Measurements from ENCODE around the gene BTBD9.

BTBD9 gene

GRCh38 chr6:38481851-38482250 lies 157.9 kb downstream of the BTBD9 start:
- TF ChIP-seq ISL1 (CRISPR knock-in tag; IDR thresholded peaks at IDR 0.05), result no peak
- TF ChIP-seq OSR1 (CRISPR knock-in tag; IDR thresholded peaks at IDR 0.05), result no peak
- TF ChIP-seq PPARA (CRISPR knock-in tag; IDR thresholded peaks at IDR 0.05; ENCODE audit: borderline replicate concordance), result no peak
- no peak for TF ChIP-seq ZNF565 (CRISPR knock-in tag; conservative IDR thresholded peaks at IDR 0.05; ENCODE audit: low read depth)
- no peak for TF ChIP-seq ZC3H10 (CRISPR knock-in tag; IDR thresholded peaks at IDR 0.05)
- TF ChIP-seq ESRRG (CRISPR knock-in tag; IDR thresholded peaks at IDR 0.05), result no peak
- no peak for TF ChIP-seq ZNF8 (CRISPR knock-in tag; IDR thresholded peaks at IDR 0.05)
- TF ChIP-seq, protein P1, sequence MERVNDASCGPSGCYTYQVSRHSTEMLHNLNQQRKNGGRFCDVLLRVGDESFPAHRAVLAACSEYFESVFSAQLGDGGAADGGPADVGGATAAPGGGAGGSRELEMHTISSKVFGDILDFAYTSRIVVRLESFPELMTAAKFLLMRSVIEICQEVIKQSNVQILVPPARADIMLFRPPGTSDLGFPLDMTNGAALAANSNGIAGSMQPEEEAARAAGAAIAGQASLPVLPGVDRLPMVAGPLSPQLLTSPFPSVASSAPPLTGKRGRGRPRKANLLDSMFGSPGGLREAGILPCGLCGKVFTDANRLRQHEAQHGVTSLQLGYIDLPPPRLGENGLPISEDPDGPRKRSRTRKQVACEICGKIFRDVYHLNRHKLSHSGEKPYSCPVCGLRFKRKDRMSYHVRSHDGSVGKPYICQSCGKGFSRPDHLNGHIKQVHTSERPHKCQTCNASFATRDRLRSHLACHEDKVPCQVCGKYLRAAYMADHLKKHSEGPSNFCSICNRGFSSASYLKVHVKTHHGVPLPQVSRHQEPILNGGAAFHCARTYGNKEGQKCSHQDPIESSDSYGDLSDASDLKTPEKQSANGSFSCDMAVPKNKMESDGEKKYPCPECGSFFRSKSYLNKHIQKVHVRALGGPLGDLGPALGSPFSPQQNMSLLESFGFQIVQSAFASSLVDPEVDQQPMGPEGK (CRISPR knock-in tag; IDR thresholded peaks at IDR 0.05; ENCODE audit: borderline replicate concordance), result no peak
- no peak for TF ChIP-seq CREB5 (CRISPR knock-in tag; IDR thresholded peaks at IDR 0.05; ENCODE audit: low read depth)
- no peak for TF ChIP-seq ARNTL (CRISPR knock-in tag; IDR thresholded peaks at IDR 0.05; ENCODE audit: borderline replicate concordance, low read depth)
- TF ChIP-seq TOX (CRISPR knock-in tag; IDR thresholded peaks at IDR 0.05; ENCODE audit: borderline replicate concordance), result no peak
- TF ChIP-seq CSDC2 (CRISPR knock-in tag; IDR thresholded peaks at IDR 0.05), result no peak
- no peak for TF ChIP-seq GLIS3 (CRISPR knock-in tag; IDR thresholded peaks at IDR 0.05)
- TF ChIP-seq, protein P2, sequence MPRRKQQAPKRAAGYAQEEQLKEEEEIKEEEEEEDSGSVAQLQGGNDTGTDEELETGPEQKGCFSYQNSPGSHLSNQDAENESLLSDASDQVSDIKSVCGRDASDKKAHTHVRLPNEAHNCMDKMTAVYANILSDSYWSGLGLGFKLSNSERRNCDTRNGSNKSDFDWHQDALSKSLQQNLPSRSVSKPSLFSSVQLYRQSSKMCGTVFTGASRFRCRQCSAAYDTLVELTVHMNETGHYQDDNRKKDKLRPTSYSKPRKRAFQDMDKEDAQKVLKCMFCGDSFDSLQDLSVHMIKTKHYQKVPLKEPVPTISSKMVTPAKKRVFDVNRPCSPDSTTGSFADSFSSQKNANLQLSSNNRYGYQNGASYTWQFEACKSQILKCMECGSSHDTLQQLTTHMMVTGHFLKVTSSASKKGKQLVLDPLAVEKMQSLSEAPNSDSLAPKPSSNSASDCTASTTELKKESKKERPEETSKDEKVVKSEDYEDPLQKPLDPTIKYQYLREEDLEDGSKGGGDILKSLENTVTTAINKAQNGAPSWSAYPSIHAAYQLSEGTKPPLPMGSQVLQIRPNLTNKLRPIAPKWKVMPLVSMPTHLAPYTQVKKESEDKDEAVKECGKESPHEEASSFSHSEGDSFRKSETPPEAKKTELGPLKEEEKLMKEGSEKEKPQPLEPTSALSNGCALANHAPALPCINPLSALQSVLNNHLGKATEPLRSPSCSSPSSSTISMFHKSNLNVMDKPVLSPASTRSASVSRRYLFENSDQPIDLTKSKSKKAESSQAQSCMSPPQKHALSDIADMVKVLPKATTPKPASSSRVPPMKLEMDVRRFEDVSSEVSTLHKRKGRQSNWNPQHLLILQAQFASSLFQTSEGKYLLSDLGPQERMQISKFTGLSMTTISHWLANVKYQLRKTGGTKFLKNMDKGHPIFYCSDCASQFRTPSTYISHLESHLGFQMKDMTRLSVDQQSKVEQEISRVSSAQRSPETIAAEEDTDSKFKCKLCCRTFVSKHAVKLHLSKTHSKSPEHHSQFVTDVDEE (CRISPR knock-in tag; IDR thresholded peaks at IDR 0.05), result no peak
- TF ChIP-seq BACH2 (CRISPR knock-in tag; IDR thresholded peaks at IDR 0.05; ENCODE audit: borderline replicate concordance), result no peak
- no peak for TF ChIP-seq RARB (CRISPR knock-in tag; IDR thresholded peaks at IDR 0.05)
- TF ChIP-seq SNAI2 (CRISPR knock-in tag; IDR thresholded peaks at IDR 0.05), result no peak
- no peak for TF ChIP-seq TCF4 (CRISPR knock-in tag; IDR thresholded peaks at IDR 0.05; ENCODE audit: borderline replicate concordance)
- TF ChIP-seq POU6F1 (CRISPR knock-in tag; IDR thresholded peaks at IDR 0.05; ENCODE audit: borderline replicate concordance, low read depth), result no peak
- TF ChIP-seq ZFP30 (CRISPR knock-in tag; IDR thresholded peaks at IDR 0.05), result no peak
- no peak for ATAC-seq

DNA sequence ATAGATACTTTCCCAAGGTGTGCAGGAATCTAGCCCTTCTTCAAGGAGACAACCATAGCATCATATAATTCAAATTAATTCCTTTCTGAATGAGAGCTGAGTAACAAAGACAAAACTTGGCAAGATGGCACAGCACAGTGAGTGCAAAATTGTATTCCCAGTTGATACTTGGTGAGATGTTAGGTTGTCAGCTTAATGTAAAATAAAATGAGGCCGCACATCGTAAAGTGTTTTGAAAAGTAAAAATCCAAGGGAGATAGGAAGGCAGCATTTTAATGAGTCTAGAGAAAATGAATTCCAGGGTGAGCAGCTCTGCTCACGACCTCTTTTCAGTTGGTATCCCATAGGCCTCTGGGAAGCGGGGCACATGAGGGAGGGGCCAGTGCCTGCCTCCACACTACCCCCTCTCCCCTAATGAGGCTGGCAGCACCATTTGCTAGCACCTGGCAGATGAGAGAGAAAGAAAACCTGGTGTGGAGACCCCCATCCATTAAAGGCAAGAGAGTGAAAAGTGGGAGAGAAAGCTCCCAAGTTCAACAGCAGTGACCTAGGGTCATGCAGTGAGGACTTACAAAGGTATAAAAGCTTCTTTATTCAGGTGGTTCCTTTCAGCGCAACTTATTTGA lies 158.4 kb downstream of the BTBD9 start:
- ATAC-seq, result no peak
- TF ChIP-seq TCF4 (CRISPR knock-in tag; IDR thresholded peaks at IDR 0.05; ENCODE audit: borderline replicate concordance), result no peak
- TF ChIP-seq, protein P2 (CRISPR knock-in tag; IDR thresholded peaks at IDR 0.05), result no peak
- TF ChIP-seq ISL1 (CRISPR knock-in tag; IDR thresholded peaks at IDR 0.05), result no peak
- TF ChIP-seq POU6F1 (CRISPR knock-in tag; IDR thresholded peaks at IDR 0.05; ENCODE audit: borderline replicate concordance, low read depth), result no peak
- no peak for TF ChIP-seq SNAI2 (CRISPR knock-in tag; IDR thresholded peaks at IDR 0.05)
- no peak for TF ChIP-seq GLIS3 (CRISPR knock-in tag; IDR thresholded peaks at IDR 0.05)
- no peak for TF ChIP-seq OSR1 (CRISPR knock-in tag; IDR thresholded peaks at IDR 0.05)
- TF ChIP-seq, protein P1 (CRISPR knock-in tag; IDR thresholded peaks at IDR 0.05; ENCODE audit: borderline replicate concordance), result no peak
- no peak for TF ChIP-seq ARNTL (CRISPR knock-in tag; IDR thresholded peaks at IDR 0.05; ENCODE audit: borderline replicate concordance, low read depth)
- no peak for TF ChIP-seq ESRRG (CRISPR knock-in tag; IDR thresholded peaks at IDR 0.05)
- no peak for TF ChIP-seq CSRNP3 (CRISPR knock-in tag; IDR thresholded peaks at IDR 0.05)
